ENCODE results near the gene PLEKHB1.

PLEKHB1 gene

GRCh38 chr11:73645972-73646631 is at the start of gene PLEKHB1:
PLEKHB1 (plus strand) TSS chr11:73646581; CDS start chr11:73646609, 28 bp downstream.
- DNase-seq: no peak

- DNase-seq: no peak
Observed at GRCh38 chr11:73597336-73597955, 48.9 kb upstream of the PLEKHB1 start.

GRCh38 chr11:73597956-73598718 is 48.2 kb upstream of the PLEKHB1 start, which contains the start of gene FAM168A:
FAM168A (minus strand) TSS chr11:73598112; CDS start chr11:73468474, 129,638 bp downstream.
- peak; percentile 98 for DNase-seq

GRCh38 chr11:73598719-73599379 is 47.5 kb upstream of the PLEKHB1 start:
- DNase-seq: peak; percentile 67

GRCh38 chr11:73612601-73613140 is 33.7 kb upstream of the PLEKHB1 start:
- DNase-seq: no peak

- no peak for DNase-seq
Observed at GRCh38 chr11:73614591-73614990, 31.8 kb upstream of the PLEKHB1 start.

GRCh38 chr11:73622926-73623593 is 23.3 kb upstream of the PLEKHB1 start:
- DNase-seq: no peak

- no peak for DNase-seq
Observed at GRCh38 chr11:73623686-73624085, 22.7 kb upstream of the PLEKHB1 start.

GRCh38 chr11:73625696-73626318 is 20.6 kb upstream of the PLEKHB1 start:
- DNase-seq: peak; percentile 74

GRCh38 chr11:73629907-73630306 is 16.5 kb upstream of the PLEKHB1 start:
- no peak for DNase-seq

GRCh38 chr11:73632996-73633395 is 13.4 kb upstream of the PLEKHB1 start:
- DNase-seq: no peak

- DNase-seq: no peak
Observed at GRCh38 chr11:73633999-73634398, 12.4 kb upstream of the PLEKHB1 start.

- DNase-seq: no peak
Observed at GRCh38 chr11:73635721-73636120, 10.7 kb upstream of the PLEKHB1 start.

GRCh38 chr11:73636249-73636648 is 10.1 kb upstream of the PLEKHB1 start:
- no peak for DNase-seq

GRCh38 chr11:73637012-73637411 is 9.4 kb upstream of the PLEKHB1 start:
- DNase-seq: peak; percentile 6

- DNase-seq: no peak
Observed at GRCh38 chr11:73640592-73640991, 5.8 kb upstream of the PLEKHB1 start.

GRCh38 chr11:73641668-73642067 is 4.7 kb upstream of the PLEKHB1 start:
- DNase-seq: no peak

- no peak for DNase-seq
Observed at GRCh38 chr11:73645121-73645969, 1.0 kb upstream of the PLEKHB1 start.

GRCh38 chr11:73647459-73648100 is 1.2 kb downstream of the PLEKHB1 start:
- peak; percentile 98 for DNase-seq

- no peak for DNase-seq
Observed at GRCh38 chr11:73648121-73648520, 1.7 kb downstream of the PLEKHB1 start.
